Subcutaneous abdominal adipose tissue (tissue), 5 donors: ENCODE data around the gene FAM47E.

Experiments used
- H3K27ac ChIP-seq: one replicate; pipeline ENCODE4 v1.7.0; 2013; ENCODE audit warnings: low read depth, mild to moderate bottlenecking, inconsistent platforms, low read length, moderate library complexity
- H3K27me3 ChIP-seq, 5 donors: one replicate each; pipeline ENCODE4 v1.7.0; 2013; ENCODE audit warnings: low read length in 5 of 5, inconsistent platforms in 1 of 5; ENCODE audit not compliant: control insufficient read depth in 5 of 5, insufficient read depth in 4 of 5
- H3K36me3 ChIP-seq, 5 donors: one replicate each; pipeline ENCODE4 v1.7.0; 2013; ENCODE audit warnings: low read length in 5 of 5; ENCODE audit not compliant: control insufficient read depth in 5 of 5, insufficient read depth in 5 of 5
- H3K4me1 ChIP-seq, 5 donors: one replicate each; pipeline ENCODE4 v1.7.0; 2013; ENCODE audit warnings: low read length in 5 of 5, mild to moderate bottlenecking in 3 of 5, moderate library complexity in 1 of 5; ENCODE audit not compliant: control insufficient read depth in 5 of 5, insufficient read depth in 5 of 5
- H3K4me3 ChIP-seq, 5 donors: one replicate each; pipeline ENCODE4 v1.7.0; 2013; ENCODE audit warnings: low read length in 5 of 5, low read depth in 1 of 5
- H3K9ac ChIP-seq, 5 donors: one replicate each; pipeline ENCODE4 v1.7.0; 2013; ENCODE audit warnings: low read length in 5 of 5, mild to moderate bottlenecking in 4 of 5, moderate library complexity in 3 of 5
- H3K9me3 ChIP-seq, 5 donors: one replicate each; pipeline ENCODE4 v1.7.0; 2013; ENCODE audit warnings: low read length in 5 of 5; ENCODE audit not compliant: control insufficient read depth in 5 of 5
- donor health status: healthy.
- donor health status: healthy.
- donor health status: healthy.
- donor health status: healthy.
- donor health status: healthy.

FAM47E gene

GRCh38 chr4:76305971-76306881, 54.7 kb downstream of the FAM47E start, which contains the start of gene STBD1:
TSS of gene STBD1 (plus strand) at chr4:76306733. CDS start at chr4:76306770, 37 bp downstream.
- Histone ChIP-seq H3K4me1 (peaks cover 2 to 75% (median 55%) of the 10 kb centered on the region in 5 donors), H3K27me3 (no peaks in the 10 kb centered on the region), H3K27ac (peak within 1 kb of the TSS; percentile 90), H3K4me3 (peak within 1 kb of the TSS; percentile 79 to 93 (median 90)), H3K9ac (peak within 1 kb of the TSS; percentile 83 to 91 (median 87)), H3K36me3 (peaks cover 4 to 16% (median 10%) of the 10 kb centered on the region in 5 donors), H3K9me3 (no peaks in the 10 kb centered on the region)

GRCh38 chr4:76306882-76307659, 55.5 kb downstream of the FAM47E start:
- Histone ChIP-seq H3K4me3 (peak overlapping the region; percentile 79 to 93 (median 90)), H3K27me3 (no peaks in the 10 kb centered on the region), H3K4me1 (peaks cover 2 to 82% (median 49%) of the 10 kb centered on the region in 5 donors), H3K9ac (peak overlapping the region; percentile 83 to 91 (median 87)), H3K36me3 (peaks cover 4 to 16% (median 10%) of the 10 kb centered on the region in 5 donors), H3K27ac (peak overlapping the region; percentile 90), H3K9me3 (no peaks in the 10 kb centered on the region)

- Histone ChIP-seq H3K4me1 (peaks cover 2 to 79% (median 49%) of the 10 kb centered on the region in 5 donors), H3K36me3 (peaks cover 4 to 16% (median 10%) of the 10 kb centered on the region in 5 donors), H3K4me3 (peak overlapping the region; percentile 79 to 93 (median 83)), H3K27me3 (no peaks in the 10 kb centered on the region), H3K27ac (peak overlapping the region; percentile 90), H3K9ac (peak overlapping the region in 4 of 5 donors; percentile 19 to 89 (median 73)), H3K9me3 (no peaks in the 10 kb centered on the region)
These were observed 56.1 kb downstream of the FAM47E start for GRCh38 chr4:76307660-76308014.

GRCh38 chr4:76308548-76308947, 57.0 kb downstream of the FAM47E start:
- Histone ChIP-seq H3K27ac (peak overlapping the region; percentile 90), H3K36me3 (peaks cover 4 to 16% (median 10%) of the 10 kb centered on the region in 5 donors), H3K27me3 (no peaks in the 10 kb centered on the region), H3K4me3 (peak overlapping the region; percentile 29 to 93 (median 83)), H3K9me3 (no peaks in the 10 kb centered on the region), H3K4me1 (peaks cover 2 to 72% (median 45%) of the 10 kb centered on the region in 5 donors), H3K9ac (peak overlapping the region in 3 of 5 donors; percentile 13 to 89 (median 87))

- peaks cover 4 to 16% (median 10%) of the 10 kb centered on the region in 5 donors for H3K36me3 ChIP-seq
- no peaks in the 10 kb centered on the region for H3K27me3 ChIP-seq
- H3K9me3 ChIP-seq = no peaks in the 10 kb centered on the region
- peak overlapping the region; percentile 28 for H3K27ac ChIP-seq
- peak overlapping the region in 1 of 5 donors; percentile 32 for H3K9ac ChIP-seq
- H3K4me1 ChIP-seq = peaks cover 2 to 62% (median 41%) of the 10 kb centered on the region in 5 donors
- H3K4me3 ChIP-seq = no peak overlapping the region
These were observed 58.5 kb downstream of the FAM47E start for GRCh38 chr4:76309939-76310550.

- Histone ChIP-seq H3K9me3 (peaks cover 0 to 1% (median 0%) of the 10 kb centered on the region in 5 donors), H3K36me3 (peaks cover 4 to 16% (median 10%) of the 10 kb centered on the region in 5 donors), H3K9ac (no peak overlapping the region), H3K27me3 (no peaks in the 10 kb centered on the region), H3K27ac (peak overlapping the region; percentile 28), H3K4me3 (no peak overlapping the region), H3K4me1 (peaks cover 2 to 55% (median 35%) of the 10 kb centered on the region in 5 donors)
These were observed 59.2 kb downstream of the FAM47E start for GRCh38 chr4:76310683-76311082.

- Histone ChIP-seq H3K27me3 (no peaks in the 10 kb centered on the region), H3K4me1 (peaks cover 2 to 51% (median 27%) of the 10 kb centered on the region in 5 donors), H3K9ac (no peak overlapping the region), H3K27ac (peak overlapping the region; percentile 52), H3K4me3 (no peak overlapping the region), H3K36me3 (peaks cover 4 to 16% (median 10%) of the 10 kb centered on the region in 5 donors), H3K9me3 (peaks cover 0 to 2% (median 0%) of the 10 kb centered on the region in 5 donors)
These were observed 60.4 kb downstream of the FAM47E start for GRCh38 chr4:76311896-76312331.

GRCh38 chr4:76312457-76312856, 60.9 kb downstream of the FAM47E start:
- H3K4me3 ChIP-seq = no peak overlapping the region
- H3K4me1 ChIP-seq = peaks cover 2 to 46% (median 21%) of the 10 kb centered on the region in 5 donors
- H3K9ac ChIP-seq = peak overlapping the region in 1 of 5 donors; percentile 33
- peaks cover 4 to 16% (median 10%) of the 10 kb centered on the region in 5 donors for H3K36me3 ChIP-seq
- H3K27me3 ChIP-seq = no peaks in the 10 kb centered on the region
- H3K27ac ChIP-seq = peak overlapping the region; percentile 52
- peaks cover 0 to 4% (median 2%) of the 10 kb centered on the region in 5 donors for H3K9me3 ChIP-seq

- Histone ChIP-seq H3K36me3 (peaks cover 4 to 16% (median 10%) of the 10 kb centered on the region in 5 donors), H3K9ac (no peak overlapping the region), H3K27me3 (no peaks in the 10 kb centered on the region), H3K9me3 (peaks cover 0 to 4% (median 2%) of the 10 kb centered on the region in 5 donors), H3K4me3 (no peak overlapping the region), H3K4me1 (peaks cover 2 to 35% (median 16%) of the 10 kb centered on the region in 5 donors), H3K27ac (no peak overlapping the region)
These were observed 62.0 kb downstream of the FAM47E start for GRCh38 chr4:76313547-76313946.
